Measurements from ENCODE around the gene PPM1G.
A peak's percentile ranks its signal among the peaks of the same experiment; 100 is the strongest.

PPM1G gene

DNA sequence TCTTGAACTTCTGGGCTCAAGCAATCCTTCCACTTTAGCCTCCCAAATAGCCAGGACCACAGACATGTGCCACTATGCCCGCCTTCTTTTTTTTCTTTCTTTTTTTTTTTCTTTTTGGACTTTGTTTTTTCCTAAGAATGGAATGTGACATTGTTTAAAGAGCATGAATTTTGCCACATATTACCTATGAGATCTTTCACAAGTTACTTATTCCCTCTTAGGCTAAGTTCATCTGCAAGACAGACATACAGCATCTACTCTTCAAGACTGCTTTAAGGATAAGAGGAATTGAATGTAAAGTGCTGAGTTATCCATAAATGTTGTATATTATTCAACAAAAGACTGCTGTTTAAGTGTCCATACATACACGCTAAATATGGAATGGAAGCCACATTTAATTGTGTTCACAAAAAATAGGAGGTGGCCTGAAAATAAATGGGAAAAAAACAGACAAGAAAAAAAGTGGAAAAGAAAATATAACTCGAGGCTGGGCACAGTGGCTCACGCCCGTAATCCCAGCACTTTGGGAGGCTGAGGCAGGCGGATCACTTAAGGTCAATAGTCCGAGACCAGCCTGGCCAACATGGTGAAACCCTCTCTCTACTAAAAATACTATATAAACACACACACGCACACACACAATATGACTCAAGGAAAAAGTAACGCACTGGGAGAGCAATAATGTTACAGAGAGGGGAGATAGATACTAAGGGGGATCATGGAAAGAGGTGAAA lies 3.2 kb upstream of the PPM1G start:
- no peak for DNase-seq

DNA sequence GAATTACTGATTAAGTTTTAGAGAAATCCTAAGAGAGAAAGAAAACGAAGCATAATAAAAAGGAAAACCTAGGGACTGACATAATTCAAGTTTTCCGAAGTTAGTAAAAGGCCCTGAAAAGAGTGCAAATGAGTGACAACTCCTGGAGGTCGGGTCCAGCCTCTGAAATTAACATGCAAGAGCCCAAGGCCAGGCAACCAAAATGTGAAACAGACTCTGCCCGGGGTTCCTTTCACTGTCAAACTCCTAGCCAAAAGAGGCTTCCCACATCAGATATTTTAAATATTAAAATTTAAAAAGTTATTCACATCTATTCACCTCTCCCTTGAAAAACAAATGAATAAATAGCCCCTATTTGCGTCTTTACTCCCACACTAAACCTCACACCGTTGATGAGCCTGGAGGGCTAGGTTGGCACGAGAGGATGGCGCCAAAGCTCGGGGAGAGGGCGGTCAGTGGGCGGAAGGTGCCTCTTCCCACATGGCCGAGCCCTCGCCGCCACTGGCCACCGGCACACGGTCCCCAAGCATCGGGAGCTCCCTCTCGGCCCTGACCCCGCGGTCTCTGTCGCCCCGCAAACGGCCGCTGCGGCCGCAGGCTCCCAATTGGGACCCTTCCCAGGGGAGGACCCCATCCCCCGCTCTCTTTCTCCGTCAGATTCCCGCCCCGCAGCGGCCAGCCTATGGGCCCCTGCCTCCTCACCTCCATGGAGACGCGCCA lies 630 bp downstream of the PPM1G start:
- DNase-seq = peak; percentile 10 to 54 (median 38)

DNA sequence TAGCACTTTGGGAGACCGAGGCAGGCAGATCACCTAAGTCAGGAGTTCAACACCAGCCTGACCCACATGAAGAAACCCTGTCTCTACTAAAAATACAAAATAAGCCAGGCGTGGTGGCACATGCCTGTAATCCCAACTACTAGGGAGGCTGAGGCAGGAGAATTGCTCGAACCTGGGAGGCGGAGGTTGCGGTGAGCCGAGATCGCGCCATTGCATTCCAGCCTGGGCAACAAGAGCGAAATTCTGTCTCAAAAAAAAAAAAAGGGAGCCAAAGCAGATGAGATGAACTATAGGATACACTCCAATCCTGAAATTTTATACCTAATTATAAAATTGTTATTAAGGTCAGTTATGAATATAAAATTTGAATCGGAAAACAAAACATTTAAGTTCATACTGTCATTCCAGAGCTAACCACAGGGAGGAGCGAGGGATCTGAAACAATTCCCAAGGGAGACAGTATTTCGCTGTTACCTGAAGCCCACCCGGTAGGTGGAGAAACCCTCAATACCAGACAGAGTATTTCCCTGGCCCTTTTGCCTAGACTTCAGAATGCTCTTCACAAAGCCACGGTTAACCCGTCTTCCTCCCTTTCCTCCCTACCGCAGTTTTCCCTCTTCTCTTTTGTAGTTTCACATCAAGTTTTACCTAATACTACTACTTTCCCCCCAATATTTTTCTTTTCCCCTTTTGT lies 1.4 kb downstream of the PPM1G start:
- peak; percentile 6 to 33 (median 20) for DNase-seq

DNA sequence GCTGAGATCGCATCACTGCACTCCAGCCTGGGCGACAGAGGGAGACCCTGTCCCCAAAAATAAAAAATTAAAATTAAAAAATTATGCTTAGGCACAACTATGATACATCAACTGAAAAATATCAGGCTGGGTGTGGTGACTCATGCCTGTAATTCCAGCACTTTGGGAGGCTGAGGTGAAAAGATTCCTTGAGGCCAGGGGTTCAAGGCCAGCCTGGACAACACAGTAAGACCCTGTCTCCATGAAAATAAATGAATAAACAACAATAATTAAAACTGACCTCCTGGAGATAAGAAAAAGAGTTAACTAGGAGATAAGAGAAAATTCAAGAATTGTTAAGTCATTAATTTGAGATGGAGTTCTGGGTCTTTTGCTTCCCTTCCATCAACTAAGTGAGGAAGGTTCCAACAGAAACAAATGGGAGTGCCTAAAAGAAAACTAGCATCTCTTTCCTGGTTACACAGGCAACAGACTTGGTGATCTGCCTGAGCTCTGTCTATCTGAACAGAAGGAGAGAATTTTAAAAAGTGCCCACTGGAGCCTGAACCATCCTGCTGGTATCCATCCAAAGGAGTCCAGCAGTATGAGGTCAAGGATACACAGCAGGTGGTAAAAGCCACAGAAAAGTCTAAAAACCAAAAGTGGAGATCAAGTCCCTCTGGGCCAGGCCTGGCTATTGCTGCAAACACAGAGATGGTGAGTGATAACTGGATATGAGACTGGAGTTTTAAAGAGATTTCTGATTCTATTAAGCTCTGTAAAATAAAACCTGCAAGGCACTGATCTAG lies 8.8 kb downstream of the PPM1G start:
- no peak for DNase-seq

DNA sequence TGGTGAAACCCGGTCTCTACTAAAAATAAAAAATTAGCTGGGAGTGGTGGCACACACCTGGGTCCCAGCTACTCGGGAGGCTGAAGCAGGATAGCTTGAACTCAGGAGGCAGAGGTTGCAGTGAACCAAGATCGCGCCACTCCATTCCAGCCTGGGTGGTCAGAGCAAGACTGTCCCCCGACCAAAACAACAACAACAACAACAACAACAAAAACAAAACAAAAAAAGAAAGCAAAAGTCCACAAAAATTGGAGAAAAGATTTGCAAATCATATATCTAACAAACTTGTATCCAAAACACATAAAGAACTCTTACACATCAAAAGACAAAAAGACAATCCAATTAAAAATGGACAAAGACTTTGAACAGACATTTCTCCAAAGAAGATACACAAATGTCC lies 10.4 kb downstream of the PPM1G start:
- DNase-seq = no peak

DNA sequence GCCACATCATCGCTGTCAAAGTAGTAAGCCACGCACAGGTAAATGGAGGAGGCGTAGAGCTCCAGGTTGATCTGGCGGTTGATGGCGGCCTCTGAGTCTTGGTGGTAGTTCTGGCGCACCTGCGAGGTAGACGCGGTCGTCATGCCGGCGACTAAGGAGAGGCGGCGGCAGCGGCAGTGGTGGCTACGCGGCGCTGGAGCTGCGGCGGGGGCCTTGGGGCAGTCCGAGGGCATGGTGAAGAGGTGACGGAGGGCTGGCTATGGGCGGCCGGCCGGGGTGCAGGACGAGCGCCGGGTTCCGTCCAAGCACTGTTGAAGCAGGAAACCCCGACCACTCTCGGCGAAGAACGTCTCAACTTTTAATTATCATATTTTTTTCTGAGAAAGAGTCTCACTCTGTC lies 16.2 kb downstream of the PPM1G start:
- DNase-seq = no peak

DNA sequence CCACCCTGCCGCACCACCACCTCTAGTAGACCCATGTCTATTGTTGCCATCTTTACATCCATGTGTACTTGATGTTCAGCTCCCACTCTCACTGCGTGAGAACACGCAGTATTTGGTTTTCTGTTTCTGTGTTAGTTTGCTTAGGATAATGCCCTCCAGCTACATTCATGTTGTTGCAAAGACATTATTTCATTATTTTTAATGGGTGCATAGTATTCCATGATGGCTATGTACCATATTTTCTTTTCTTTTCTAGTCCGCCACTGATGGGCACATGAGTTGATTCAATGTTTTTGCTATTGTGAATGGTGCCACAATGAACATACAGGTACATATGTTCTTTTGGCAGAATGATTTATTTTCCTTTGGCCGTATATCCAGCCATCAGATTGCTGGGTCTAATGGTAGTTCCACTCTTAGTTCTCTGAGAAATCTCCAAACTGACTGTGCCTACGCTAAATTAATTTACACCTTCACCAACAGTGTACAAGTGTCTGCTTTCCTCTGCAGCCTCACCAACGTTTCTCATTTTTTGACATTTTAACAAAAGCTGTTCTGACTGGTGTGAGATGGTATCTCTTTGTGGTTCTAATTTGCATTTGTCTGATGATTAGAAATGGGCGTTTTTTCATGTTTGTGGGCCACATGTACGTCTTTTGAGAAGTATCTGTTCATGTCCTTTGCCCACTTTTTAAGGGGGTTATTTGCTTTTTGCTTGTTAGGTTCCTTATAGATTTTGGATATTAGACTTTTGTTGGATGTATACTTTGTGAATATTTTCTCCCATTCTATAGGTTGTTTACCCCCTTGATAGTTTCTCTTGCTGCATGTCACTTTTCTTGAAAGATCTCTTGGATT lies 18.3 kb downstream of the PPM1G start:
- no peak for DNase-seq

DNA sequence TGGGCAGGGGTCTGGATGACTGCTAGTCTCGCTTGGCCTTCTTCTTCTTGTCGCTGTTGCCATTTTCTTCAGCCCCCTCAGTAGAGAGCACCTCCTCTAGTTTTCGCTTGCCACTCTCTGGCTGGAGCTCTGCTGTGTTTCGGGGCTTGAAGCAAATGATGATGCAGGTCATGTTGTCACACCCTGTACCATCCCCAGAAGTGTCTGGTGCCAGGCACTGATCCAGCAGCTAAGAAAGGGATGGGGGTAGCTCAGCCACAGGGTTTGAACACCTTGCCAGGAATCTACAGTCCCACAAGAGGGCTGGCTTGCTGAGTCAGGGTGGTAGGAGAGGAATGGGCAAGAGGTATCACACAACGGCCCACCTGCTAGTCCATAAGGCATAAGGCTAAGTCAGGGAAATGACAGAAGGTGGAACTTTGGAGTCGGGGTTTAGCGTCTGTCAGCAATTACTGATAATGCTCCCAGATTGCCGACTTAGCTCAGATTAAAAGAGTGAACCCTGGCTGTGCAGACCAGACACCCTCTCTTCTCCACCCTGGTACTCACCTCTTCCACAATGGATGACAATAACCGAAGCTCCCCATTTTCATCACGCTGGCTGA lies 27.7 kb downstream of the PPM1G start:
- DNase-seq = no peak

DNA sequence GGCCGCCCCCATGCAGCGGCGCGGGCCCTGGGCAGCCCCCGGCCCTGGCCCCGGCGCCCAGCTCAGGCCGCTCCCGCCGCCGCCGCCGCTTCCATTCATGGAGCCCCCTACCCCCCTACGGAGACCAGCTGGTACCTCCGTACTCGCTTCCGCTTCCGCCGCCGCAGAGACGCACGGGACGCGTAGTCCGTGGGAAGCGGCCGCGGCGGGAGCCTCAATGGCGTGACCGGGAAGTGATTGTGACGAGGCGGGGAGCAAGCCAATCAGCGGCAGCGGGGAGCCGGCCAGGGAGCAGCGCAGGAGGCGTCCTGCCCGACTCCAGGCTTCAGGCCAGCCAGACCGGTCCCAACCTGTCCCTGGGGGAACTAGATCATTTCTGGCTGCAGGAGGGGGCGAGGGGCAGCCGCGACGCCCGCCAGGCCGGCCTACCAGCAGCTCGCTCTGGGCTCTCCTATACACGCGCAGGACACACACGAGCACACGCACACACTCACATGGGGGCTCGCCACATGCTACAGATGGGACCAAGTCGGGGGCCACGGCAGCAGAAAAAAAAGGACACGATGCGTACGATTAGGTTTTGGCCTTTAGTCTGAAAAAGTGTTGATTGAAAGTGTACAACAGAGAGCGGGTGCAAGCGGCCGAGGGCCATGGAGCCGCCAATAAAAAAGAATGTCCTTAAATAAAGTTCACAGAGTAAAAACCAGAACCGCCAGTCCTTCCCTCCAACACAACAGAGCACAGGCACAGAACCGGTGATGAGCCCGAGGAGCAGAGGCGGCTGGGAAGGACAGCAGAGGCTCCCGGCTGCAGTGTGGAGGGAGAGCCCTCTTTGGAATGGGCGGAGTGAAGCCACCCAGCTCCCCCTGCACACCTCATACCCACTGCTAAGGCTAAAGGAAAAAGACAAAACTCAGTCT lies 28.5 kb downstream of the PPM1G start, which contains the start of gene ZNF513:
TSS of gene ZNF513 (minus strand) at position 109 of the 920 bp plus-strand sequence. CDS start 208 bp downstream, outside the sequence.
- DNase-seq = peak; percentile 97 to 99 (median 99)

DNA sequence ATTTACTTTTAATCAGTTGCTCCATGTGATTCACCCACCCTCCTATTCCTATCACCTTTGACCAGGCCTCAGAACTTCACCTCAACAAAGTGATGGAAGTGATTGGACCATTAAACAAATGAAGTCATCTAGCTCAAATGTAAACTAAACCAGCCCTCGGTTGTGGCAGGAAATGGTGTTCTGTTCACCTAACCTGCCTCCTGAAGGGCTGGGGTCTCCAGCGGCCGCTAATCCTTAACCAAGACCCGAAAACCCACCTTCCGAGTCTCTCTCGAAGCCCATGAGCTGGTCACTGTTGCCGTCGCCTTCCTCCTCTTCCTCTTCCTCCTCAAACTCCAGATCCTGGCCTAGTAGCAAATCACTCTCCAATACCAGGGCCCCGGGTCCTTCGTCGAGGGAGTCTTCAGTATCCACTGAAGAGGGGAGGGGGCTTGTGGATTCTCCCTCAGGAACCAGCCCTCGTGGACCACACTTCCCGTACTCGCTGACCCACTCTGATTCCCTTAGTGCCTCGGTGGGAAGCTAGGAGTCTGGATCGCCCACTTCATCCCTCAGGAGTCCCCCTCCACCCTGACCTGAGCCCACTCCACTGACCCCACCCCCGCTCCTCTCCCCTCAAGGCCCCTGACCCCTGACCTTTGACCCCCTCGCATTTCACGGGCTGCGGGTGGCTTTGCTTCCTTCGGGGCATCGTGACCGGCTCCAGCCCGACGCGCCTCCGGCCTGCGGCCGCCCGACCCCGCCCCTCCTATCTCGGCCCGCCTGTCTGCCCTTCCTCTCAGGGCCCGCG lies 29.4 kb downstream of the PPM1G start:
- DNase-seq = peak; percentile 69 to 88 (median 82)

DNA sequence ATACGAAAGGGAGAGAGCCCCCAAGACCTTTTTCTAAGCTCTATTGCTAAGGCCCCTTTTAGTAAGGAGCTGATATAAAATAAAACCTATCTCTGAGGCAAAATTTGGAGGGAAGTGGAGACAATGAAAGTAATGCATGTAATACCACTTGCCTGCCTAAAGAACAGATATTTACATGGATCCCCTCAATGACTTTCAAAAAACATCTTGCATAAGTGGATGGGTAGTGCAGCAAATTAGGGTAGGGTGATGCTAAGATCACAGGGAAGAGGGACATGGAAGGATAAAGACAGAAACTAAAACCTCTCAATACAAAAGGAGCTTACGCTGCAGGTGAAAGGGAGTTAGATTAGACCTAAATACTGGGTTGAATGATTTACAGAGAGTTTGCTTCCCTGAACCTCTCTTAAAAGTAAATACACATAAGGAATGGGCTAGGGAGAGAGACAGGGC lies 30.0 kb downstream of the PPM1G start:
- no peak for DNase-seq

DNA sequence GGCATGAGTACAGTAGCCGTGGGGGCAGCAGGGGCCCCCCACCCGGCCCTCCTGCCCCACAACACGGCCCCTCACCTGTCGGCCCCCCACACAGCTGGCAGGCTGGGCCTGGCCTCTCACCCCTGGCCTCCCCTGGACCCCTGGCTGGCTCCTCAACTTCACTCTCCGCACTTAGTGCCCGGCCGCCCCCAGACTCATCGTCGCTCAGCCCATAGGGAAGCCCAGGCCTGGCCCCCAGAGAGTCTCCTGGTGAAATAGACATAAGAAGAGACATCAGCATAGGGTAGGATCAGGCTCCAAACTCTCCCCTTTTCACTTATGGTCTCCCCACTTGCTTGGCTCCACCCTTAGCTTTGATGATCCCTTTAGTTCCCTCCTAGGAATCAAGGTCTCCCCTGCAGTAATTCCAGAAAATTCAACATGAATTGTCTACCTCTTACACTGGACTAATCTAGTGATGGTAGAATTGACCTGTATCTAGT lies 30.5 kb downstream of the PPM1G start:
- no peak for DNase-seq

DNA sequence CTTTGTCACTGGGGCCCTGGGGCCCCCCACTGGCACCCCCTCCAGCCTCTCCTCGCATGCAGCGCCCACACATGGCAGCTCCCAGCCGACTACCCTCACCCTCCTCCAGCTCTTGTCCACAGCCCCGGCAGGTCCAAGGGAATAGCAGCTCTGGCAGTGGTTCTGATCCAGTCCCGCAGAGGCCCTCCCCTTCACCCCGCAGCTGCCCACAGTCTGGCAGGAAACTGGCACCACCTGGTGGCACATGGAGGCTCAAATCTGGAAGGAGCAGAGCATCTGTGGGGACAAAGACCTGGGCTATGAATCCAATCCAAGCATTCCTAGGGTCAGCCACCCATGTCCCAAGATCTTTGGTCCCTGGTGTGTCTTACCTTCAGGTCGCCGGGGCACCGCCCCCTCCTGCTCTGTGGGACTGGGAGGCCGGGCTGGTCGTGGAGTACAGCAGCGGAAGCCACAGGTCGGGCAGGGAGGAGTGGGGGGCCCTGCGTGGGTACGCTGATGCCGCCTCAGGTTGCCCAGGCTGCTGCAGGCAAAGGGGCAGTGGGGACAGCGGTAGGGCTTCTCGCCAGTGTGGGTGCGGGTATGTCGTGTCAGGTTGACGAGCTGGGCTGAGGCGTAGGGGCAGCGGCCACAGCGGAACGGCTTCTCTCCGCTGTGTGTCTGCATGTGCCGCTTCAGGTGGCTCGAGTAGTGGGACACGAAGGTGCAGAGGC lies 31.1 kb downstream of the PPM1G start:
- DNase-seq = peak in 2 of 4 experiments; percentile 13 to 33

DNA sequence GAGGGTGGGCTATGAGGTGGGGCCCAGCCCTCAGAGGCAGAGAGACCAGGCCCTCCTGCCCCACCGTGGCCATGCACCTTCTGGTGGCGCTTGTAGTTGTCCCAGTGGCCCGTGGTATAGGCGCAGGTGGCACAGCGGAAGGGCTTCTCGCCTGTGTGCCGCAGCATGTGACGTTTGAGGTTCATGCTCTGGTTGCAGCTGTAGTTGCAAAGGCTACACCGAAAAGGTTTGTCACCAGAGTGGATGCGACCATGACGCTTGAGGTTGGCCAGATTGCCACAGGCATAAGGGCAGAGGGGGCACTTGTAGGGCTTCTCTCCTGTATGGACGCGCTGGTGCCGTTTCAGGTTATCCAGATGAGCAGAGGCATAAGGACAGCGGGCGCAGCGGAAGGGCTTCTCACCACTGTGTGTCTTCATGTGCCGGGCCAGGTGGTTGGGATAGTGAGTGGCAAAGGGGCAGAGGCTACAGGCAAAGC lies 31.7 kb downstream of the PPM1G start:
- DNase-seq = no peak

DNA sequence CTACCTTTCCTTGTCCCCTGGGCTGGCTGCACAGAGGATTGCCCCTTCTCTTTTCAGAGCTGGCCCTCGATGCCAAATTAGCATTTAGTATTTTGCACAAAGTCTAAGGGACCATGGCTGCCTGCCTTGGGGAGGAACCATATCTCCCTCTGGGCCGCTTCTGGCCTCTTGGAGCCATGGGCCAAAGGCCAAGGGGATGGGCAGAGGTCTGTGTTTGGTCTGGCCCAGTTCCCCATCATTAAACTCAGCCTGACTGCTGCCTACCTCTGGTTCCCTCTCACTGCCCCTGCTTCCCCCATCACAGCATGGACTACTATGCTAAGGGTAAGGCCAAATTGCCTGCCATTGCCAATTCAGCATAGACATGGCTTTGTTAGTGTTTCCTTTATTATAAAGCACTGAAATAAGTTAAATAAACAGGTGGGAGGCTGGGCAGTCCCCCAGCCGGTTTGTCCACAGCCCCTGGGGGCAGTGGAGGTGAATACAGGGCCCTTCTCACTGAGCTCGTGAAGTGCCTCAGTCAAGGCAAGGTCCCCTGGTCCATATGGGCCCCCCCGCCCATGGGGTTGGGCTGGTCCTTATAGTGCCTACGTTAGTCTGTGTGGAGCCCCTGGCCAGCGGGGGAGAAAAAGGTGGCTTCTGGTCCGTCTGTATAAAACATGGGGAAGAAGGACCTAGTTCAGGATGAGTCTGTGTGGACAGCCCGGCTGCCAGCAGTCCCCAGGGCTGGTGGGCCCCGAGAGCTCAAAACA lies 32.3 kb downstream of the PPM1G start:
- no peak for DNase-seq

DNA sequence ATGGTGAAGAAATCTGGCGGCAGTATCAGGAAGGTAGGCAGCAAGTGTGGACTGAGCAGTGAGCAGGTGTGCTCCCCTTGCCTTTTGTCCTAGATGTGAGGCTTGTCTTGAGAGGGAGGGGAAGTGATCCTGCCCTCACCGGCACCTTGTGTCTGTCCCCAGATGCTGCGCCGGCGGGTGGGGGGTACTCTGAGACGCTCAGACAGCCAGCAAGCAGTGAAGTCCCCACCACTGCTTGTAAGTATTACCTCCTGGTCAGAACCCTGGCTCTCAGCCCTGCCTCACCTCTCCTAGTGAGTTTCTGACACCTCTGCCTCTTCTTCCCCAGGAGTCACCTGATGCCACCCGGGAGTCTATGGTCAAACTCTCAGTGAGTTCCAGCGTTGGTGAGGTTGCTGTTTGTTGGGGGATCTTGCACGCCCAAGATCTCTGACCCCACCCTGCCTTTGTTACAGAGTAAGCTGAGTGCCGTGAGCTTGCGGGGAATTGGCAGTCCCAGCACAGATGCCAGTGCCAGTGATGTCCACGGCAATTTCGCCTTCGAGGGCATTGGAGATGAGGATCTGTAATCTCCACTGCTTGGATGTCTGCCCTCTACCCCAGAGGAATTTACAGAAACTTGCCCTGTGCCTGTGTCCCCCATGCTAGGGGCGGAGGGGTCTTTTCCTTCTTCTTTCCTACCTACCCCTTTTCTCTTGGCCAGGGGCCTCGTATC lies 33.1 kb downstream of the PPM1G start:
- DNase-seq = no peak
